Measurements from ENCODE around the gene C1orf174. TPM values are rescaled to one million over a fixed set of nuclear protein-coding genes. Genes with fewer than 3 reads are reported as not detected.
A peak's percentile ranks its signal among the peaks of the same experiment; 100 is the strongest.

C1orf174 gene
- total RNA-seq (10 to 100 TPM; 18.5 to 29.1 TPM), polyA plus RNA-seq (ENCODE audit: insufficient read length in 2 of 2) (10 to 100 TPM; 23.7 to 27.2 TPM)
- long read RNA-seq, donor 1, transcript C1orf174-201 (4 exons, 1,666 nt): major isoform, 8 of 8 reads
- long read RNA-seq, donor 1, partial matches to known transcripts: 0 of 8 reads
- long read RNA-seq, donor 1, other reads (novel, unspliced or antisense): 0 of 8 reads
- long read RNA-seq, donor 2, transcript C1orf174-201 (4 exons, 1,666 nt): major isoform, 6 of 6 reads
- long read RNA-seq, donor 2, partial matches to known transcripts: 0 of 6 reads
- long read RNA-seq, donor 2, other reads (novel, unspliced or antisense): 0 of 6 reads
- long read RNA-seq, donor 3, transcript C1orf174-201 (4 exons, 1,666 nt): major isoform, 8 of 8 reads
- long read RNA-seq, donor 3, partial matches to known transcripts: 0 of 8 reads
- long read RNA-seq, donor 3, other reads (novel, unspliced or antisense): 0 of 8 reads
- long read RNA-seq, donor 4, transcript C1orf174-201 (4 exons, 1,666 nt): major isoform, 6 of 6 reads
- long read RNA-seq, donor 4, partial matches to known transcripts: 0 of 6 reads
- long read RNA-seq, donor 4, other reads (novel, unspliced or antisense): 0 of 6 reads

GRCh38 chr1:3900150-3900968 is at the start of gene C1orf174:
Gene C1orf174, minus strand, starts transcription at chr1:3900272. Its CDS starts 86 bp downstream, at chr1:3900186.
- Histone ChIP-seq H3K36me3 (ENCODE audit: control insufficient read depth, insufficient read depth, low read length) (peaks cover under 1% of the 10 kb centered on the region), H3K27ac (ENCODE audit: low read depth, low read length) (peak within 1 kb of the TSS; percentile 96), H3K27me3 (ENCODE audit: control insufficient read depth, insufficient read depth, low read length) (no peaks in the 10 kb centered on the region), H3K4me1 (ENCODE audit: control insufficient read depth, insufficient read depth, low read length) (peaks cover 26% of the 10 kb centered on the region), H3K4me3 (ENCODE audit: low read depth, low read length) (peak within 1 kb of the TSS; percentile 81), H3K9me3 (ENCODE audit: control insufficient read depth, insufficient read depth, low read length) (no peaks in the 10 kb centered on the region)
- under 1% methylated on average over 47 of the region's 58 CpGs for WGBS (ENCODE audit: insufficient coverage)
- DNase-seq (ENCODE audit: low read depth in 4 of 6, low spot score in 6 of 6): peak; percentile 96 to 100 (median 99)

- H3K36me3 ChIP-seq (ENCODE audit: control insufficient read depth, insufficient read depth, low read length): no peaks in the 10 kb centered on the region
- no peak overlapping the region for H3K4me3 ChIP-seq (ENCODE audit: low read depth, low read length)
- H3K27me3 ChIP-seq (ENCODE audit: control insufficient read depth, insufficient read depth, low read length): peaks cover 2% of the 10 kb centered on the region
- H3K9me3 ChIP-seq (ENCODE audit: control insufficient read depth, insufficient read depth, low read length): no peaks in the 10 kb centered on the region
- no peak for DNase-seq (ENCODE audit: low read depth in 4 of 6, low spot score in 6 of 6)
- peaks cover 3% of the 10 kb centered on the region for H3K4me1 ChIP-seq (ENCODE audit: control insufficient read depth, insufficient read depth, low read length)
- no peak overlapping the region for H3K27ac ChIP-seq (ENCODE audit: low read depth, low read length)
- WGBS (ENCODE audit: insufficient coverage): 93% methylated on average over 9 of the region's 9 CpGs
These were observed 48.3 kb upstream of the C1orf174 start for GRCh38 chr1:3948344-3948743.

- no peaks in the 10 kb centered on the region for H3K27me3 ChIP-seq (ENCODE audit: control insufficient read depth, insufficient read depth, low read length)
- no peaks in the 10 kb centered on the region for H3K9me3 ChIP-seq (ENCODE audit: control insufficient read depth, insufficient read depth, low read length)
- peaks cover 12% of the 10 kb centered on the region for H3K4me1 ChIP-seq (ENCODE audit: control insufficient read depth, insufficient read depth, low read length)
- no peaks in the 10 kb centered on the region for H3K36me3 ChIP-seq (ENCODE audit: control insufficient read depth, insufficient read depth, low read length)
- H3K4me3 ChIP-seq (ENCODE audit: low read depth, low read length): no peak overlapping the region
- DNase-seq (ENCODE audit: low read depth in 4 of 6, low spot score in 6 of 6): no peak
- 88% methylated on average over 22 of the region's 22 CpGs for whole genome bisulfite sequencing (ENCODE audit: insufficient coverage)
- H3K27ac ChIP-seq (ENCODE audit: low read depth, low read length): no peak overlapping the region
These were observed 46.1 kb upstream of the C1orf174 start for GRCh38 chr1:3945916-3946840.

- Histone ChIP-seq H3K27ac (ENCODE audit: low read depth, low read length) (no peak overlapping the region), H3K9me3 (ENCODE audit: control insufficient read depth, insufficient read depth, low read length) (no peaks in the 10 kb centered on the region), H3K27me3 (ENCODE audit: control insufficient read depth, insufficient read depth, low read length) (no peaks in the 10 kb centered on the region), H3K4me1 (ENCODE audit: control insufficient read depth, insufficient read depth, low read length) (peaks cover 19% of the 10 kb centered on the region), H3K4me3 (ENCODE audit: low read depth, low read length) (no peak overlapping the region), H3K36me3 (ENCODE audit: control insufficient read depth, insufficient read depth, low read length) (no peaks in the 10 kb centered on the region)
- 84% methylated on average over 6 of the region's 12 CpGs for WGBS (ENCODE audit: insufficient coverage)
- no peak for DNase-seq (ENCODE audit: low read depth in 4 of 6, low spot score in 6 of 6)
These were observed 45.1 kb upstream of the C1orf174 start for GRCh38 chr1:3945222-3945621.

GRCh38 chr1:3944578-3945125 is 44.6 kb upstream of the C1orf174 start:
- DNase-seq (ENCODE audit: low read depth in 4 of 6, low spot score in 6 of 6): peak in 2 of 6 donors; percentile 38 to 71
- H3K4me3 ChIP-seq (ENCODE audit: low read depth, low read length): no peak overlapping the region
- H3K27me3 ChIP-seq (ENCODE audit: control insufficient read depth, insufficient read depth, low read length): no peaks in the 10 kb centered on the region
- no peak overlapping the region for H3K27ac ChIP-seq (ENCODE audit: low read depth, low read length)
- no peaks in the 10 kb centered on the region for H3K9me3 ChIP-seq (ENCODE audit: control insufficient read depth, insufficient read depth, low read length)
- H3K36me3 ChIP-seq (ENCODE audit: control insufficient read depth, insufficient read depth, low read length): no peaks in the 10 kb centered on the region
- peaks cover 25% of the 10 kb centered on the region for H3K4me1 ChIP-seq (ENCODE audit: control insufficient read depth, insufficient read depth, low read length)
- 46% methylated on average over 7 of the region's 13 CpGs for WGBS (ENCODE audit: insufficient coverage)

- H3K9me3 ChIP-seq (ENCODE audit: control insufficient read depth, insufficient read depth, low read length): no peaks in the 10 kb centered on the region
- no peaks in the 10 kb centered on the region for H3K27me3 ChIP-seq (ENCODE audit: control insufficient read depth, insufficient read depth, low read length)
- no peak overlapping the region for H3K27ac ChIP-seq (ENCODE audit: low read depth, low read length)
- H3K4me1 ChIP-seq (ENCODE audit: control insufficient read depth, insufficient read depth, low read length): peaks cover 25% of the 10 kb centered on the region
- no peak overlapping the region for H3K4me3 ChIP-seq (ENCODE audit: low read depth, low read length)
- 70% methylated on average over 23 of the region's 29 CpGs for WGBS (ENCODE audit: insufficient coverage)
- DNase-seq (ENCODE audit: low read depth in 4 of 6, low spot score in 6 of 6): peak in 2 of 6 donors; percentile 24 to 59
- H3K36me3 ChIP-seq (ENCODE audit: control insufficient read depth, insufficient read depth, low read length): no peaks in the 10 kb centered on the region
These were observed 43.9 kb upstream of the C1orf174 start for GRCh38 chr1:3943806-3944577.

GRCh38 chr1:3943123-3943431 is 43.0 kb upstream of the C1orf174 start:
- H3K27me3 ChIP-seq (ENCODE audit: control insufficient read depth, insufficient read depth, low read length): no peaks in the 10 kb centered on the region
- no peaks in the 10 kb centered on the region for H3K36me3 ChIP-seq (ENCODE audit: control insufficient read depth, insufficient read depth, low read length)
- no peaks in the 10 kb centered on the region for H3K9me3 ChIP-seq (ENCODE audit: control insufficient read depth, insufficient read depth, low read length)
- peaks cover 25% of the 10 kb centered on the region for H3K4me1 ChIP-seq (ENCODE audit: control insufficient read depth, insufficient read depth, low read length)
- 83% methylated on average over 5 of the region's 11 CpGs for WGBS (ENCODE audit: insufficient coverage)
- no peak overlapping the region for H3K27ac ChIP-seq (ENCODE audit: low read depth, low read length)
- H3K4me3 ChIP-seq (ENCODE audit: low read depth, low read length): no peak overlapping the region
- DNase-seq (ENCODE audit: low read depth in 4 of 6, low spot score in 6 of 6): no peak

- no peak for DNase-seq (ENCODE audit: low read depth in 4 of 6, low spot score in 6 of 6)
- WGBS (ENCODE audit: insufficient coverage): 80% methylated on average over 6 of the region's 17 CpGs
These were observed 42.5 kb upstream of the C1orf174 start for GRCh38 chr1:3942416-3943122.

More at GRCh38 chr1:3942416-3943122, 42.5 kb upstream of the C1orf174 start:
- Histone ChIP-seq H3K4me3 (ENCODE audit: low read depth, low read length) (no peak overlapping the region), H3K9me3 (ENCODE audit: control insufficient read depth, insufficient read depth, low read length) (no peaks in the 10 kb centered on the region), H3K36me3 (ENCODE audit: control insufficient read depth, insufficient read depth, low read length) (no peaks in the 10 kb centered on the region), H3K27me3 (ENCODE audit: control insufficient read depth, insufficient read depth, low read length) (no peaks in the 10 kb centered on the region), H3K27ac (ENCODE audit: low read depth, low read length) (no peak overlapping the region), H3K4me1 (ENCODE audit: control insufficient read depth, insufficient read depth, low read length) (peaks cover 25% of the 10 kb centered on the region)

Measured in spinal cord (tissue), 10 donors.